NCI-H1436 (cell line): ENCODE measurements around the gene PARD3B.

Experiments used
- DNase-seq: peaks from one replicate; lab custom pipeline; 2025; lab: John Stamatoyannopoulos, UW

The PARD3B gene

GRCh38 chr2:204948024-204948763, 402.9 kb downstream of the PARD3B start:
- no peak for DNase-seq

DNA sequence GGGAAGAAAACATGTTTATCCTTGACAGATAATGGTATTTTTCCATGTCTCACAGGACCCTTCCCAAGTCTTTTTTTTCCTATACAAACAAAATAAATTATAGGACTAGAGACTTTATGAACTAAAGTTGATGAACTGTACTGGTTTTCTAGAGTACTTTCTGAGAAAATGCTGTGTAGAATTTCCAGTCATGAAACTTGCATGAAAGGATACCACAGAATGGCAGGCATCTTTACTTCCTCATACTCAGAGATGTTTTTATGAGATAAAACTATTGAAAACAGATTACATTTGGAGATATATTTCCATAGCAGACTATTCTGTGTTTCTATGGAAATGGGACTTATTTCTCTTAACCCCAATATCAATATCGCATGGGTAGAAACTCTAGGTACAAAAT, 403.5 kb downstream of the PARD3B start:
- no peak for DNase-seq

DNA sequence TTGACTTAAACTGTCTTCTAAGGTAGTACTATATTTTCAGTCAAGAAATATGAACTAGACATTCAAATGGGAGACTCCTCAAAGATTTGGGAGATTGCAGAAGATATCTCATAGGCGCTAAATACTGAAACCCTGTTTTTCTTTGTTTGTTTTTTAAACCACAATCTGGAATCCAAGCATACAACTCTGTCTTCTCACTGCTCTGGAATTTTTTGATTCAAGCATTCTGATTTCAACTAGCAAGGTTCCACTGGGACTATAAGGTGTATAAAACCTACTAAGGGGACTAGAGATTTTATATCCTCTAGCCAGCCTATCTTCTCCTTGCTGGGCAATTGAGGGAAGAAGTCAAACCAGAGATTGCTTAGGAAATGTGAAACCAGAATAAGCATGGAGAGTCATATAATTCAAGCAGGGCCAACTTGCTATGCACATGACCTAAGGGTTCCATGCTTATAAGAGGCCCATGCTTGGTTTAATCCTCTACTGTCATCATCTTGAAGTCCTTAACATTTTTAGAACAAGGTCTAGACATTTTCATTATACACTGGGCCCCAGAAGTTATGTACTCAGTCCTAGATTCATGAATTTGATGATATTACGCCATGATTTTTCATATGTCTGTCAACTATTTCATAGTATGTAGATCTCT, 405.5 kb downstream of the PARD3B start:
- DNase-seq: no peak

DNA sequence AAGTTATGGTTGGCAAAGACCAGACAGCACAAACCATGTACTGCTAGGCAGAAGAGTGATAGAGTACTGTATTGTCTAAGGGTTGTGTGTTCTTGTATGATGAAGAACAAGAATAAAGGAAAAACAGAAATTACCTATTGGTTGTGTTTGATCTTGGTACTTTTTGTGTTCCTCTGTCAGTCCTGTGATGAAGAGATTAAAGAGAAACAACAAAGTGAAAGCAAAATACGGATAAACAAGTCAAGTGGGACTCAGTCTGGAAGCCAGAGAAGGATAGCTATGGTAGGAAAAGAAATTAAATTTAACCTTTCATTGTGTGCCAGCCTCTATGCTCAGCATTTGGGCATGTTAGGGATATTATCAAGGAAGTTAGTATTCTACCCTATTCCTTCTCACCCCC, 413.1 kb downstream of the PARD3B start:
- no peak for DNase-seq

DNA sequence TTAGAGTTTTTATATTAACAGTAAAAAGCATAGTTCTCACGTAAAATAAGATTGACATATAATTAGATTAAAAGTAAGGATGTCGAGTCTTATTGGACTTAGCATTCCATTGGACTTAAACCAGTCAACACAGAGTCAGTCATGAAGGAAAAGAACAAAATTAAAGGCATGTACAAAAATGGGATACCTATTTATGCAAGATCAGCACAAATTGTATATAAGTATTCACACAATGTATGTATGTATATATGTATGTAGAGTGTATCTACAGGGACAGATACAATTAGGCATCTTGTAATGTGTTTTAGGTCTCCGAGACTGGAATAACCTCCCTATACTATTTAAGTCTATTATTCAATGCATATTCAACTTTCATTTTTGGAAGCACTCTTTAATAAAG, 419.1 kb downstream of the PARD3B start:
- no peak for DNase-seq

DNA sequence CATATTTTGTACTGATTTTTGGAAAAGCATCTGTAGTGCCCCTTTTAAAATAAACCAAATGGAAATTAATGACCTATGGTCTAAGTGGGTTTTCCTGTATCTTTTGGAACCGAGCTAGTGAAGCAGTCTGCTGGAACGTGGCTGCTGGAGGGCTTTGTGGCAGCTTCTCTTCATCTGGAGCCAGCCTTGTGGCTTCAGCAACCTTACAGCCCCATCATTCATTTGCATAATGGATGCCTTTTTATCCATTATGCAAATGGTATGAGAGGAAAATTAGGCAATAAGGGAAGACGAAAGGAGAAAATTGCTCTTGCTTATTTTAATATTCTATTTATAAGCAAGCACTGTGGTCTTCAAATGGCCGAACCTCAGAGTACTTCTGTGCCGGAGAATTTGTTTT, 421.0 kb downstream of the PARD3B start:
- no peak for DNase-seq

- no peak for DNase-seq
These were observed 422.1 kb downstream of the PARD3B start for GRCh38 chr2:204967199-204967960.

DNA sequence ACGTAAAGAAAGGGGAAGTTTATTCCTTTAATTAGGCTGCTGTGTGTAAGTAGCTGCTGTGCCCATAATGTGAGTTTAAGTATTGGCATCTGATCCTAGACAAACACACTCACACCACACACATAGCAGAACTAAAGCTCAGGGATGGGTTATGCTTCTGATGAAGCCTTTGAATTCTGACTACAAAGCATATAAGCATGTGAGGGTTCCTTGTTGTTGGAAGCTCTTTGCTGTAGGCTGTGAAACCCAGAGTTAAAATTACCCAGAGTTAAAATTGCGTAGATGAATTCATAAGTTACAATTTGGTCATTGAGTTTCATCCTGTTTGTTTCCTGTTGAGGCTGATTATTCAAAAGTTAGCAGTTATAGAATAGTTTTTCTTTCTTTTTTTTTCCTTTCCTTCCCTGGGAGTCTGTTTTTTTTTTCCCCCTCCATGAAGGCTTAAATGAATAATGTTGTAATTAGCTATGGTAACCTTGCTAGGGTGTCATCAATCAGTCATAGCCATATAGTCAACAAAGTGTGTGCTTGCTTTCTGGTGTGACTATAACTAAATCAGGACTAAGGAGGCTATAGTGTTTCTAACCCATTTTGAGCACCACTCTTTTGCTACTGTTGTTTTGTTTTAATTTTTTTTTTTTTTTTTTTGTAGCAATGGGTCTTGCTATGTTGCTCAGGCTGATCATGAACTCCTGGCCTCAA, 426.1 kb downstream of the PARD3B start:
- no peak for DNase-seq

- no peak for DNase-seq
These were observed 426.9 kb downstream of the PARD3B start for GRCh38 chr2:204972161-204972560.

DNA sequence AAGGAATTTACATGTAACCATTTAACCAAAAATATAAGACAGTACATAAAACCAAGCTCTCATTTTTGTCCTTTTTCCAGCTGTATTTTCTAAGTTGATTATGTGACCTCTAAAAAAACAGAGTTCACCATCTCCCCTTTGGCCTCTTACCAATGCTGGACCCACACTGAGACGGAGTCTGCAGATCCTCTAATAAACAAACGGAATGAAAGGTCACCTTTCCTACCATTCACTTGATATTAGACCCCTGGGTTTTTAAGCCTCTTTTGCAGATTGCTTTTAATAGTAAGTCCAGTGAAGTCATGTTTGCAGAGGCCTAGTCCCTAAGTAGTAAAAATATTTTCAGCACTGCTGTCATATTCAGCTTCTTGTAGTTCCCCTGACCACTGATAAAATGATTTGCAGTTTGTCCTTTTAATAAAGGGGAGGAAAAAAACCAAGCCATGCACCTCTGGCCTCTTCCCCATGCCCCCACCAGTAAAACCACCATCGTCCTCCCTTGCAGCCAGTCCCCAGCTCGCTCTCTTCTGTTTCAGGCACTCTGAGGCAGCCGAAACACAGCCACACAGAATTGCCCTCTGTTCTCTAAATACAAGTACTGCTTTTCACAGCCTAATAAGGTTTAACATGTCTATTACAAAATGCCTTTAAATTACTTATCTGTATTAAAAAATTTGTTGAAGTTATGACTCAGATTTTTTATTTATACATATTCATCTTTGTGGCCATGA, 427.5 kb downstream of the PARD3B start:
- no peak for DNase-seq

DNA sequence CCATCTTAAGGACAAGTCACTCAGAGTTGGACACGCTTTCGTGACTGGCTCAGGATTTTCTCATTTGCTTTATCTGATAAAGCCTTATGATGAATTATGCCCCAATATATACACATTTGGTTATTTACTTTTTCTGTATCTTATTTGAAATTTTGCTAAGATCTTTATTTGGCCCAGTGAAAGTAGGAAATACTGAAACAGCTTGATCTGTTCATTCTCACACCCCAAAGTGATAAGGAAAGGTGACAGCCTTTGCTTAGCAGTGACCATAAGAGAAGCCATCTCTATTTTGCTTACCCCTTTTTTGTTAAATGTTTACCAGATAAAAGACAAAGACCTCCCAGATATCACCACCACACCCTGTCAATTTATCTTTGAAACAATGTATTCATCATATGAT, 428.3 kb downstream of the PARD3B start:
- no peak for DNase-seq

- DNase-seq: no peak
These were observed 429.2 kb downstream of the PARD3B start for GRCh38 chr2:204974487-204974886.

GRCh38 chr2:204977914-204978313, 432.6 kb downstream of the PARD3B start:
- DNase-seq: no peak

- DNase-seq: no peak
These were observed 437.0 kb downstream of the PARD3B start for GRCh38 chr2:204982303-204982702.

DNA sequence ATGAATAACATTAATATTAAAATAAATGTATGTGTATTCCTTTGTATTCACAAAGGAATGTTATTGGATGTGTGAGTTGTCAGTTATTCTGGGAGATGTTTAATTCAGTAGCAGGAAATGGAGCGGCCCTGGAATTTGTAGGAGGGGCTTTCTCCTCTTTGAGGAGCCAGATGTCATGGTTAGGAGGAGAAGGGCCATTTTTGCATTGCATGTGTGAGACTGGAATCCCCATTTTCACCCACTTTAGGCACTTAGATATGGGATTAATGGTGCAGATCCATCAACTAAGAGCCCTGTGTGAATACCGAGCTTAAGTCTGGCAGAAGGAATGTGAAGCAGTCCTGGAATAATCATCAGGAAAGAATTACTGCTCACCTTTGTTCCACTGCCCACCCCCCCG, 439.2 kb downstream of the PARD3B start:
- DNase-seq: no peak

- no peak for DNase-seq
These were observed 441.4 kb downstream of the PARD3B start for GRCh38 chr2:204986641-204987040.

- no peak for DNase-seq
These were observed 443.6 kb downstream of the PARD3B start for GRCh38 chr2:204988836-204989235.

- no peak for DNase-seq
These were observed 444.6 kb downstream of the PARD3B start for GRCh38 chr2:204989877-204990276.

GRCh38 chr2:205001300-205001966, 456.2 kb downstream of the PARD3B start:
- DNase-seq: no peak

- DNase-seq: no peak
These were observed 457.1 kb downstream of the PARD3B start for GRCh38 chr2:205002390-205002789.

GRCh38 chr2:205003288-205003687, 458.0 kb downstream of the PARD3B start:
- DNase-seq: no peak
